ENCODE results near the gene ZXDC.

DNA sequence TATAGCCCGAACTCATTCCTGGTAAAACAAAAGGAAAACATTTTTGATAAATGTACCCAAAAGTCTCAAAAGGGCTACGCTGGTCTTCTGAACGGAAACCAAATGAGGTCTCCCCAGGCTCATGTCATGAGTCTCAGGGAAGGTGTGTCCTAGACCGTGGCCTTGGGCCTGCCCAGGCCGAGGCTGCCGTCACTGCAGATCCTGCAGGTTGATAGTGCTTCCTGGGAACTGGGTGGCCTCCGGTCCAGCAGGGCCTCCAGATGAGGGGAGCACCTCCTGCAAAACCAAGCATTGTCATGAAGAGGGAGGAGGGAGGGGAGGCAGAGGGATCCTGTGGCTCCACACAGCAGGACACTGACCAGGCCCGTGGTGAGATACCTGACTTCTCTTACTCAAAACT lies 37.5 kb downstream of the ZXDC start:
- TF ChIP-seq POLR2A (IDR thresholded peaks at IDR 0.05) (no peak), POLR2AphosphoS5 (IDR thresholded peaks at IDR 0.05) (no peak)
- TF ChIP-seq, protein P1, sequence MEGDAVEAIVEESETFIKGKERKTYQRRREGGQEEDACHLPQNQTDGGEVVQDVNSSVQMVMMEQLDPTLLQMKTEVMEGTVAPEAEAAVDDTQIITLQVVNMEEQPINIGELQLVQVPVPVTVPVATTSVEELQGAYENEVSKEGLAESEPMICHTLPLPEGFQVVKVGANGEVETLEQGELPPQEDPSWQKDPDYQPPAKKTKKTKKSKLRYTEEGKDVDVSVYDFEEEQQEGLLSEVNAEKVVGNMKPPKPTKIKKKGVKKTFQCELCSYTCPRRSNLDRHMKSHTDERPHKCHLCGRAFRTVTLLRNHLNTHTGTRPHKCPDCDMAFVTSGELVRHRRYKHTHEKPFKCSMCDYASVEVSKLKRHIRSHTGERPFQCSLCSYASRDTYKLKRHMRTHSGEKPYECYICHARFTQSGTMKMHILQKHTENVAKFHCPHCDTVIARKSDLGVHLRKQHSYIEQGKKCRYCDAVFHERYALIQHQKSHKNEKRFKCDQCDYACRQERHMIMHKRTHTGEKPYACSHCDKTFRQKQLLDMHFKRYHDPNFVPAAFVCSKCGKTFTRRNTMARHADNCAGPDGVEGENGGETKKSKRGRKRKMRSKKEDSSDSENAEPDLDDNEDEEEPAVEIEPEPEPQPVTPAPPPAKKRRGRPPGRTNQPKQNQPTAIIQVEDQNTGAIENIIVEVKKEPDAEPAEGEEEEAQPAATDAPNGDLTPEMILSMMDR (IDR thresholded peaks at IDR 0.05) = no peak

All from gastroesophageal sphincter (tissue), 3 donors.